Testis (tissue), 3 donors: ENCODE measurements around the gene UBR2. TPM values are rescaled to one million over a fixed set of nuclear protein-coding genes. Genes with fewer than 3 reads are reported as not detected.

Experiments
- DNase-seq: peaks from one replicate; pipeline ENCODE4 v3.0.0-alpha.2; 2019
- H3K27ac ChIP-seq, 2 donors: fragments of 200-600 bp; sonication (generic); one replicate each; pipeline ENCODE4 v1.5.1; 2019
- H3K27me3 ChIP-seq: fragments of 200-600 bp; sonication (generic); one replicate; pipeline ENCODE4 v1.5.1; 2019
- H3K36me3 ChIP-seq: fragments of 200-600 bp; sonication (generic); one replicate; pipeline ENCODE4 v1.5.1; 2017; ENCODE audit warnings: low read depth; ENCODE audit errors: missing control alignments
- H3K4me1 ChIP-seq: fragments of 200-600 bp; sonication (generic); one replicate; pipeline ENCODE4 v1.5.1; 2019
- H3K4me3 ChIP-seq, 2 donors: fragments of 200-600 bp; sonication (generic); one replicate each; pipeline ENCODE4 v1.5.1; 2017 to 2019
- H3K9me3 ChIP-seq: fragments of 200-600 bp; sonication (generic); one replicate; pipeline ENCODE4 v1.5.1; 2017
- CTCF ChIP-seq, 3 experiments: fragments of 450-650 bp in 2 of 3; fragments of 200-600 bp in 1 of 3; sonication (generic) in 1 of 3; IDR thresholded peaks; one replicate each; pipeline ENCODE4 v1.5.1; 2016 to 2019; ENCODE audit warnings: antibody characterized with exemption in 3 of 3, mild to moderate bottlenecking in 2 of 3, moderate library complexity in 1 of 3
- POLR2A ChIP-seq: fragments of 450-650 bp; IDR thresholded peaks from one replicate; pipeline ENCODE4 v1.6.1; 2017; ENCODE audit warnings: antibody characterized with exemption, mild to moderate bottlenecking, moderate library complexity
- WGBS, 2 donors: methylation state at CpG; one replicate each; pipeline ENCODE4 v1.1.5; 2018; 5-methylcytosine and 5-hydroxymethylcytosine counted together
- intact Hi-C: fragments of 100-400 bp; cut with DNase I; formaldehyde crosslinking; loops from one replicate; pipeline ENCODE4 v1.15.1; 2023; ENCODE audit warnings: low total_unique reads
- polyA plus RNA-seq: library from polyadenylated mRNA; stranded (reverse); fragments of 350-450 nt; fragmentation: Illumina TruSeq; extraction: RNeasy Lipid Tissue Mini Kit (QIAGEN cat#74804); gene quantifications from one replicate; pipeline ENCODE4 v1.2.3, GENCODE V29; 2014; ENCODE audit warnings: low read depth, low replicate concordance; ENCODE audit not compliant: insufficient read depth
- total RNA-seq, 2 donors: library from RNA; depleted of rRNA; stranded (reverse); fragments of >200 nt; gene quantifications; one replicate each; pipeline ENCODE4 v1.2.3, GENCODE V29; 2016

The UBR2 gene
- total and polyA plus RNA-seq, 3 donors from 2014 or later = 11.1 to 26.8 (median 25.8) TPM

DNA sequence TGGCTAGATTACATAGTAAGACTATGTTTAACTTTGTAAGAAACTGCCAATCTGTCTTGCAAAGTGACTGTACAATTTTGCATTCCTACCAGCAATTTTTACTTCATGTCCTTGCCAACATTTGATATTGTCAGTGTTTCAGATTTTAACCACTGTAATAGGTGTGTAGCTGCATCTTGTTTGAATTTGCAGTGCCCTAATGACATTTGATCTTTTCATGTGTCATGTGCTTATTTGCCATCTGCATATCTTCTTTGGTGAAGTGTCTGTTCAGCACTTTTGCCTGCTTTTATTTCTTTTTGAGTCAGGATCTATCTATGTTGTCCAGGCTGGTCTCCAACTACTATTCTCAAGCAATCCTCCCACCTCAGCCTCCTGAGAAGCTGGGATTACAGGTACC lies 161.0 kb downstream of the UBR2 start:
- no peaks in the 10 kb centered on the region for H3K9me3 ChIP-seq
- DNase-seq = no peak
- intact Hi-C loops = loop anchor here (10.0 kb wide), 2 partner anchors 60 to 150 kb away; partner anchors contain the start of gene RPL7L1
- H3K36me3 ChIP-seq = no peaks in the 10 kb centered on the region
- H3K4me3 ChIP-seq = no peak overlapping the region
- H3K27me3 ChIP-seq = no peaks in the 10 kb centered on the region
- H3K27ac ChIP-seq = no peak overlapping the region
- TF ChIP-seq POLR2A (no peak), CTCF (IDR thresholded peaks at IDR 0.05) (no peak)
- peaks cover 8% of the 10 kb centered on the region for H3K4me1 ChIP-seq

DNA sequence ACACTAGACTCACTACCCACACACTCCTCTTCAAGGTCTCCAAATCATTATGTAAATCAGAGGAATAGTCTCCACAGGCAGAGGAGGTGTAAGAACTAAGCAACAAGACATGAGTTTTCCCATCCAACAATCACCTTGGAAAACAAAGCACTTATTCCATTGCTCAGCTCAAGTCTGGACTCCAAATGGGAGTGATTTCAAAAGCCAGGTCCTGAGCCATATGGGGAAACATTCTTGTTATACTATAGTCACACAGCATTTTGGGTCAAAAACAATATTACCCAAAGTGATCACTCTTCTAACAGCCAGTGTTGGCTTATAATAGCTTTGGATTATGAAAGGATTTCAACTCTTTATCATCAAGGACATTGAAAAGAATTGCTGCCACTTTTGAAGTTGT lies 162.2 kb downstream of the UBR2 start:
- intact Hi-C loops = loop anchor here (10.0 kb wide), 2 partner anchors 61 to 149 kb away; partner anchors contain the start of gene RPL7L1
- Histone ChIP-seq H3K9me3 (no peaks in the 10 kb centered on the region), H3K4me1 (peaks cover 8% of the 10 kb centered on the region), H3K27me3 (no peaks in the 10 kb centered on the region), H3K27ac (peak overlapping the region; percentile 1 to 84), H3K4me3 (peak overlapping the region in 1 of 2 donors; percentile 61), H3K36me3 (no peaks in the 10 kb centered on the region)
- TF ChIP-seq CTCF (IDR thresholded peaks at IDR 0.05) = no peak
- no peak for TF ChIP-seq POLR2A
- no peak for DNase-seq

- peaks cover 8% of the 10 kb centered on the region for H3K4me1 ChIP-seq
- H3K27me3 ChIP-seq = no peaks in the 10 kb centered on the region
- peak overlapping the region; percentile 34 to 84 for H3K27ac ChIP-seq
- H3K9me3 ChIP-seq = no peaks in the 10 kb centered on the region
- H3K36me3 ChIP-seq = no peaks in the 10 kb centered on the region
- TF ChIP-seq POLR2A = no peak
- peak; percentile 90 to 94 (median 91) for TF ChIP-seq CTCF (IDR thresholded peaks at IDR 0.05)
- 1% methylated on average over 14 of the region's 14 CpGs for WGBS, 2 donors
- peak overlapping the region; percentile 61 to 62 for H3K4me3 ChIP-seq
- intact Hi-C loops = loop anchor here (10.0 kb wide), 2 partner anchors 62 to 148 kb away; partner anchors contain the start of gene RPL7L1
- DNase-seq = peak; percentile 92
Measured at GRCh38 chr6:42726485-42727086, 162.8 kb downstream of the UBR2 start.

GRCh38 chr6:42727087-42727611 lies 163.3 kb downstream of the UBR2 start:
- TF ChIP-seq POLR2A (no peak), CTCF (IDR thresholded peaks at IDR 0.05) (no peak)
- H3K4me1 ChIP-seq = peaks cover 8% of the 10 kb centered on the region
- DNase-seq = peak; percentile 74
- H3K36me3 ChIP-seq = no peaks in the 10 kb centered on the region
- H3K27me3 ChIP-seq = no peaks in the 10 kb centered on the region
- peak overlapping the region; percentile 61 to 62 for H3K4me3 ChIP-seq
- peak overlapping the region; percentile 34 to 84 for H3K27ac ChIP-seq
- WGBS, 2 donors = 11 to 19% methylated on average over 8 to 48 of the region's 52 CpGs
- no peaks in the 10 kb centered on the region for H3K9me3 ChIP-seq
- intact Hi-C loops = loop anchor here (10.0 kb wide), 2 partner anchors 62 to 148 kb away; partner anchors contain the start of gene RPL7L1

DNA sequence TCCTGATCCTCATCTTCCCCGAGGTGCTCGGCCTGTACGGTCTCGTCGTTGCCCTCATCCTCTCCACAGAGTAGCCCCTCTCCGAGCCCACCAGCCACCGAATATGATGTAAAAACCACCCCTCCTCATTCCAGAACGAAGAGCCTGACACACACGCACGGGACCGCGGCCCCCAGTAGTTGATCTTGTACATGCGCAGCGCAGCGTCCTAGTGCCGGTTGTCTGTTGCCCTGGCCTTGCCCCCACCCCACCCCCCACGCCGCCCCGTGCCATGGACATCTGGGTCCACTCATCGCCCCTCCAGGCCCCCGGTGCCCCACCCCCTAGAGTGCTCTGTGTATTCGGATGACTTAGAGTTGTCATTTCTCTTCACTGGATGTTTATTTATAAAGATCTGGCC lies 163.8 kb downstream of the UBR2 start:
- Histone ChIP-seq H3K36me3 (no peaks in the 10 kb centered on the region), H3K9me3 (no peaks in the 10 kb centered on the region), H3K4me1 (peaks cover 8% of the 10 kb centered on the region), H3K27ac (peak overlapping the region; percentile 34 to 84), H3K27me3 (no peaks in the 10 kb centered on the region), H3K4me3 (peak overlapping the region; percentile 61 to 62)
- TF ChIP-seq POLR2A (no peak), CTCF (IDR thresholded peaks at IDR 0.05) (no peak)
- 41 to 42% methylated on average over 13 to 22 of the region's 22 CpGs for WGBS, 2 donors
- DNase-seq = peak; percentile 65
- intact Hi-C loops = loop anchor here (10.0 kb wide), 2 partner anchors 63 to 147 kb away; partner anchors contain the start of gene RPL7L1
